ENCODE measurements around the gene ZNF3.
A peak's percentile ranks its signal among the peaks of the same experiment; 100 is the strongest.

Gene ZNF3

DNA sequence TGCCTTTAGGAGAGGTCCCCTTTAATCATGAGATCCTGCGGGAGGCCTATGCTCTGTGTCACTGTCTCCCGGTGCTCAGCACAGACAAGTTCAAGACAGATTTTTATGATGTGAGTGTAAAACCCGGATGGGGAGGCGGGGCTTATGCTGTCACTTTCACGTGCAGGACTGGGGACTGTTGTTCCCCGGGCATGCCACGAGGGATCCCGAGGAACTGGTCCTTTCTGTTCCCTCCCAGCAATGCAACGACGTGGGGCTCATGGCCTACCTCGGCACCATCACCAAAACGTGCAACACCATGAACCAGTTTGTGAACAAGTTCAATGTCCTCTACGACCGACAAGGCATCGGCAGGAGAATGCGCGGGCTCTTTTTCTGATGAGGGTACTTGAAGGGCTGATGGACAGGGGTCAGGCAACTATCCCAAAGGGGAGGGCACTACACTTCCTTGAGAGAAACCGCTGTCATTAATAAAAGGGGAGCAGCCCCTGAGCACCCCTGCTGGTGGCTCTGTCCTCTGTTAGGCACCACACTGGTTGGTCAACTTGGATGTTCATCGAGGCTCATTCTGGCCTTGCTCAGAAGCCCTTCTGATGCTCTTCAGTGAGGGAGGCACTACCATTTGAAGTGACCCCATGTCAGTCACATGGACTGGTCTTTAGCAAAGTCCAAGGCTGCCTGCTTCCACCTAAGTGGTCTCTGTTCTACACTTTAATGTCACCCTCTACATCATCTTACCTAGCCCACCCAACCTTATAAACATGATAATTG is 10.1 kb upstream of the ZNF3 start:
- H3K36me3 ChIP-seq (ENCODE audit: control insufficient read depth, insufficient read depth, low read length): peaks cover 50% of the 10 kb centered on the region
- H3K9ac ChIP-seq (ENCODE audit: low read length): no peak overlapping the region
- no peak overlapping the region for H3K4me3 ChIP-seq (ENCODE audit: low read length)
- no peak overlapping the region for H3K27ac ChIP-seq (ENCODE audit: low read depth, low read length)
- no peaks in the 10 kb centered on the region for H3K27me3 ChIP-seq (ENCODE audit: control insufficient read depth, insufficient read depth, low read length)
- H3K4me1 ChIP-seq (ENCODE audit: control insufficient read depth, insufficient read depth, low read length): peaks cover 11% of the 10 kb centered on the region

DNA sequence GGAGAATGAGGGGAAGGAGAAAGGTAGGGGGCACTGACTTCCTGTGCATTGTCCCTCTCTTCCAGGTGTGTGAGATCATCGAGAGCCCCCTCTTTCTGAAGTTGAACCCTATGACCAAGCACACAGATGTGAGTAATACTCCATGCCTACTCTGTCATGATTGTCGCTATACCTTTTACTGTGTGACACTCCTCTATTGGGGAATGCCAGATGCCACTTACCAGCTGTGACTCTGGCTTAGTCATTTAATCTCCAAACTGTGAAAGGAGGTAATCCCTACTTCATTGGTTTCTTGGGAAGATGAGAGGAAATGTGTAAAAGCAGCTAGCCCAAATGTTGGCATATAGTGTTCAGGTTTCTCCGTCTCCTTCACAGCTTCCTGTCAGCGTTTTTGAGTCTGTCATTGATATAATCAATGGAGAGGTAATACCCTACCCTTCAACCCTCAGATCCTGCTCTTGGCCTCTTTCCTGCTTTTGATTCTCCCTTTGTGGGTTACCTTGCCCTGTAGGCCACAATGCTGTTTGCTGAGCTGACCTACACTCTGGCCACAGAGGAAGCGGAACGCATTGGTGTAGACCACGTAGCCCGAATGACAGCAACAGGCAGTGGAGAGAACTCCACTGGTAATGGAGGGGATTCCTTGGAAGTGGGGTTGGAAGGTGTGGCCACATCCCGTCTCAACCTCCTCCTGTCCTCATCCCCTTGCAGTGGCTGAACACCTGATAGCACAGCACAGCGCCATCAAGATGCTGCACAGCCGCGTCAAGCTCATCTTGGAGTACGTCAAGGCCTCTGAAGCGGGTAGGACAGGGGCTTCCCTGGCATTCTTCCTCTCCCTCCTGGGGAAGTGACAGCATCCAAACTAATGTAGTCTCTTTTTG is 9.2 kb upstream of the ZNF3 start:
- Histone ChIP-seq H3K4me3 (ENCODE audit: low read length) (no peak overlapping the region), H3K27ac (ENCODE audit: low read depth, low read length) (no peak overlapping the region), H3K9ac (ENCODE audit: low read length) (no peak overlapping the region), H3K27me3 (ENCODE audit: control insufficient read depth, insufficient read depth, low read length) (no peaks in the 10 kb centered on the region), H3K36me3 (ENCODE audit: control insufficient read depth, insufficient read depth, low read length) (peaks cover 43% of the 10 kb centered on the region), H3K4me1 (ENCODE audit: control insufficient read depth, insufficient read depth, low read length) (peaks cover 11% of the 10 kb centered on the region)

DNA sequence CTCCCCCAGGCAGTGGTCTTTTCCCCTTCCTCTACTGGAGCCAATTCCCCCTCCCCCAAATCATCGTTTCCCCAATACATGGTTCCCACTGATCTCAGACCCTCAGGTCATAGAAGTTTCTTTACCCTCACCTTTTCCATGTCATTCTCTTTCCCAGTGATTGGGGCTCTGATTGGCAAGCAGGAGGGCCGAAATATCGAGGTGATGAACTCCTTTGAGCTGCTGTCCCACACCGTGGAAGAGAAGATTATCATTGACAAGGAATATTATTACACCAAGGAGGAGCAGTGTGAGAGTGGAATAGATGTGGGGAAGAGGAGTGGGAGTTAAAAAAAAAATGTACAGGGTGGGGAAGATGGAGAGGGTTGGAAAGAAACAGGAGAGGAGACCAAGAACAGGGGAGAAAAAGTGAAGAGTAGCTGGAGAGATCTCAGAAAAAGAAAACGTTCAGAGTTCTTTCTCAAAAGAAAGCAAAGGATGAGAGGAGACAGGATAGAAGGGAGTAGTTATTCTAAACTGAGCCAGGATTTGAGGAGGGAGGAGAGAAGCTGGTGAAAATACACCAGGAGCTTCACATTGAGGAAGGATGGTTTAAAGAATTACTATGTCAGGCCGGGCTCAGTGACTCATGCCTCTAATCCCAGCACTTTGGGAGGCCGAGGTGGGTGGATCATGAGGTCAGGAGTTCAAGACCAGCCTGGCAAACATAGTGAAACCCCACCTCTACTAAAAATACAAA is 8.1 kb upstream of the ZNF3 start:
- peaks cover 11% of the 10 kb centered on the region for H3K4me1 ChIP-seq (ENCODE audit: control insufficient read depth, insufficient read depth, low read length)
- peak overlapping the region; percentile 99 for H3K4me3 ChIP-seq (ENCODE audit: low read length)
- H3K27ac ChIP-seq (ENCODE audit: low read depth, low read length): peak overlapping the region; percentile 88
- H3K27me3 ChIP-seq (ENCODE audit: control insufficient read depth, insufficient read depth, low read length): no peaks in the 10 kb centered on the region
- H3K36me3 ChIP-seq (ENCODE audit: control insufficient read depth, insufficient read depth, low read length): peaks cover 36% of the 10 kb centered on the region
- H3K9ac ChIP-seq (ENCODE audit: low read length): peak overlapping the region; percentile 57

DNA sequence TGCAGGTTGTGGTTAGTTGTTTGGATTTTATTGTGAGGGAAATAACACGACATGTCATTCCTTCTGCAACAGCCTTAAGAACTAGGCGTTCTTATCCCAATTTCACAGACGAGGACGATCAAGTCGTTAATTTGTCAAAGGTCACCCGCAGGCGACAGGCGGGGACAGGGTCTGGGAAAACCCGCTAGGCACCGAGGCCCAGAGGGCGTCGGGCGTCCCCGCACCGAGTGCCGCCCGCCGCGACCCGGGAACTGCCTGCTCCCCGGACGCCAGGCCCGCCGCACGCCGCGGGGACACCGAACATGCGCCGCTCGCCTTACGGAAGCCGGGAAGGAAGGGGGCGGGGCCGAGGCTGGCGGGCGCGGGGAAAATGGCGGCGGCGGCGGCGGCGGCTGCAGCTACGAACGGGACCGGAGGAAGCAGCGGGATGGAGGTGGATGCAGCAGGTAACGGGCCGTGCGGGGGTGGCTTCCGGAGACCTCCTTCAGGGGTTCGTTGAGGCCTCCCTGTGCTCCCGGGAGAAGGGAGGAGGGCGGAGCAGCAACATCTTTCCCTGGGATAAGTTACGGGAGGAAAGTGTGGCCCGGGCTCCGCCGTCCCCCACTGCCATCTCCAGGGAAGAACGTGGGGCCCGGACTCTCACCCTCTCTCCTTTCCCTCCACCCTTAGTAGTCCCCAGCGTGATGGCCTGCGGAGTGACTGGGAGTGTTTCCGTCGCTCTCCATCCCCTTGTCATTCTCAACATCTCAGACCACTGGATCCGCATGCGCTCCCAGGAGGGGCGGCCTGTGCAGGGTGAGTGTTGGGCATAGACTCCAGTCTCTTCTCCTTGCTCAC is 7.3 kb upstream of the ZNF3 start, which contains the start of gene COPS6:
COPS6 (plus strand) TSS at position 349 of the 837 bp plus-strand sequence; CDS start at position 371, 22 bp downstream.
- peak within 1 kb of the TSS; percentile 88 for H3K27ac ChIP-seq (ENCODE audit: low read depth, low read length)
- peaks cover 11% of the 10 kb centered on the region for H3K4me1 ChIP-seq (ENCODE audit: control insufficient read depth, insufficient read depth, low read length)

DNA sequence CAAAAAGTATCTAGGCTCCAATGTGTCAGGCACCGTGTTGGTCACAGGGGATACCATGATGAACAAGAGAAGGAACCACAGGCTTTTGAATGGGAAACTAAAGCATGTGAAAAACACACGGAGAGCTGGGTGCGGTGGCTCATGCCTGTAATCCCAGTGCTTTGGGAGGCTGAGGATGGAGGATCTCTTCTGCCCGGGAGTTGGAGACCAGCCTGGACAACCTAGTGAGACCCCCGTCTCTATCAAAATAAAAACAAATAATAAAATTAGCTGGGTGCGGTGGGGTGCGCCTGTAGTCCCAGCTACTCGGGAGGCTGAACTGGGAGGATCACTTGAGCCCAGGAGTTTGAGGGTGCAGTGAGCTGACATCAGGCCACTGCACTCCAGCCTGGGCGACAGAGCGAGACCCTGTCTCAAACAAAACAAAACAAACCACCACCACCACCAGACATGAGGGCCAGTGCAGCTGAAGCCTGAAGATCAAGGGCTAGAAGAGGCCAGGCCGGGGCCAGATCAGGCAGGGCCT is 6.6 kb upstream of the ZNF3 start:
- Histone ChIP-seq H3K36me3 (ENCODE audit: control insufficient read depth, insufficient read depth, low read length) (peaks cover 24% of the 10 kb centered on the region), H3K27ac (ENCODE audit: low read depth, low read length) (peak overlapping the region; percentile 88), H3K27me3 (ENCODE audit: control insufficient read depth, insufficient read depth, low read length) (no peaks in the 10 kb centered on the region), H3K9ac (ENCODE audit: low read length) (peak overlapping the region; percentile 57), H3K4me3 (ENCODE audit: low read length) (peak overlapping the region; percentile 99), H3K4me1 (ENCODE audit: control insufficient read depth, insufficient read depth, low read length) (peaks cover 11% of the 10 kb centered on the region)

More for the DNA sequence above, 7.3 kb upstream of the ZNF3 start, which contains the start of gene COPS6:
- Histone ChIP-seq H3K36me3 (ENCODE audit: control insufficient read depth, insufficient read depth, low read length) (peaks cover 31% of the 10 kb centered on the region), H3K9ac (ENCODE audit: low read length) (peak within 1 kb of the TSS; percentile 57), H3K27me3 (ENCODE audit: control insufficient read depth, insufficient read depth, low read length) (no peaks in the 10 kb centered on the region), H3K4me3 (ENCODE audit: low read length) (peak within 1 kb of the TSS; percentile 99)

DNA sequence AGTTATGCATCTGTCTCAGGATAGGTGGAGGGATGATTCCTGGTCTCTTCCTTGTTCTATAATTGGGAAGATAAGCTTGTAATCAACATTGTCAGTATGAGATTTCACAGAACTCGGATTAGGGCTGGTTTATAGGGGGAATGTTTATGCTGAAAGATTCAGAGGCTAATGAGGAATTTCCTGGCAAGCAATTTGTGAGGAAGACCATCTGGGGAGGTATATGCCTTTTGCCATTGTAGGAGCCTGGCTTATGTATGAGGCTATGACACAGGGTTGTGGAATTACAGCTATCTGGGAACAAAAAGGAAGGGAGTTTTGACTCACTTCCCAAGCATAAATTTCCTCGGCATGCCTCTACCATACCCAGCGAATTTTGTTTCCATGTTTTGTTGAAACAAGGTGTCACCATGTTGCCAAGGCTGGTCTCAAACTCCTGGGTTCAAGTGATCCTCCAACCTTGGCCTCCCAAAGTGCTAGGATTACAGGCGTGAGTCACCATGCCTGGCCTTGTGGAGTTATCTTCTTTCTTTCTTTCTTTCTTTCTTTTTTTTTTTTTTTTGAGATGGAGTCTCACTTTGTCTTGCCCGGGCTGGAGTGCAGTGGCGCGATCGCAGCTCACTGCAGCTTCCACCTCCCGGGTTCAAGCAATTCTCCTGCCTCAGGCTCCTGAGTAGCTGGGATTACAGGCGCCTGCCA is 5.7 kb upstream of the ZNF3 start:
- Histone ChIP-seq H3K4me1 (ENCODE audit: control insufficient read depth, insufficient read depth, low read length) (peaks cover 11% of the 10 kb centered on the region), H3K9ac (ENCODE audit: low read length) (no peak overlapping the region), H3K4me3 (ENCODE audit: low read length) (no peak overlapping the region), H3K36me3 (ENCODE audit: control insufficient read depth, insufficient read depth, low read length) (peaks cover 15% of the 10 kb centered on the region), H3K27ac (ENCODE audit: low read depth, low read length) (peak overlapping the region; percentile 88), H3K27me3 (ENCODE audit: control insufficient read depth, insufficient read depth, low read length) (no peaks in the 10 kb centered on the region)

DNA sequence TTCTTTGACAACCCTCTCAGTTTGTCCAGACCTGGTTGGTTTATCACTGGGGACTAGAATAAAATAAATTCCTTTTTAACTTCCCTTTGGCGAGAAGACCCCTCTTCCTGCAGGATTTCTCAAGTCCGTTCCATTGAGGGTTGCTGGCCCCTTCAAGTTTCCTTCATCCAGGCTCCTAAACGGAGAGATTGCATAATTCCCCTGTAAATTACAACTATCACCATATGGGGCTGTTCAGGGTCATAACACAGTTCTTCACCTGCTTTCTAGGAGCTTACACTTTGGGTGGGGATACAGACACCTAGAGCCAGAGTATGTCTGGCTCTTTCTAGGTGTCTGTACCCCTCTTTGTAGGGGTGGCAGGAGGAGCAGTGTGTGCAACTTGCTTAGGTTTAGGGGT is 4.0 kb upstream of the ZNF3 start:
- Histone ChIP-seq H3K27me3 (ENCODE audit: control insufficient read depth, insufficient read depth, low read length) (no peaks in the 10 kb centered on the region), H3K27ac (ENCODE audit: low read depth, low read length) (no peak overlapping the region), H3K36me3 (ENCODE audit: control insufficient read depth, insufficient read depth, low read length) (peaks cover 3% of the 10 kb centered on the region), H3K9ac (ENCODE audit: low read length) (no peak overlapping the region), H3K4me1 (ENCODE audit: control insufficient read depth, insufficient read depth, low read length) (peaks cover 16% of the 10 kb centered on the region), H3K4me3 (ENCODE audit: low read length) (no peak overlapping the region)

DNA sequence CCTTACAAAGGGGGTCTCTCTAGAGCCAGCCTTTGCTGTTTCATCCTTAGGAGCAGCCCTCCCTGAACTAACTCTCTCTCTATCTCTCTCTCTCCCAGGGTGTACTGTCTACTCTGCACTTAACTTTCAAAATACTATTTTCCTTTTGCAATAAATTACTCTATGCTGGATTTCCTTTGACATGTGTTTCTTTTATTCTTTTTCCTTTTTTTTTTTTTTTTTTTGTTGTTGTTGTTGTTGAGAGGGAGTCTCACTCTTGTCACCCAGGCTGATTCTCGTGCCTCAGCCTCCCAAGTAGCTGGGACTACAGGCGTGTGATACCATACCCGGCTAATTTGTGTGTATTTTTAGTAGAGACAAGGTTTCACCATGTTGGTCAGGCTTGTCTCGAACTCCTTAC is 1.5 kb upstream of the ZNF3 start:
- H3K27me3 ChIP-seq (ENCODE audit: control insufficient read depth, insufficient read depth, low read length): no peaks in the 10 kb centered on the region
- peaks cover 11% of the 10 kb centered on the region for H3K4me1 ChIP-seq (ENCODE audit: control insufficient read depth, insufficient read depth, low read length)
- H3K36me3 ChIP-seq (ENCODE audit: control insufficient read depth, insufficient read depth, low read length): no peaks in the 10 kb centered on the region
- no peak overlapping the region for H3K9ac ChIP-seq (ENCODE audit: low read length)
- no peak overlapping the region for H3K27ac ChIP-seq (ENCODE audit: low read depth, low read length)
- no peak overlapping the region for H3K4me3 ChIP-seq (ENCODE audit: low read length)

DNA sequence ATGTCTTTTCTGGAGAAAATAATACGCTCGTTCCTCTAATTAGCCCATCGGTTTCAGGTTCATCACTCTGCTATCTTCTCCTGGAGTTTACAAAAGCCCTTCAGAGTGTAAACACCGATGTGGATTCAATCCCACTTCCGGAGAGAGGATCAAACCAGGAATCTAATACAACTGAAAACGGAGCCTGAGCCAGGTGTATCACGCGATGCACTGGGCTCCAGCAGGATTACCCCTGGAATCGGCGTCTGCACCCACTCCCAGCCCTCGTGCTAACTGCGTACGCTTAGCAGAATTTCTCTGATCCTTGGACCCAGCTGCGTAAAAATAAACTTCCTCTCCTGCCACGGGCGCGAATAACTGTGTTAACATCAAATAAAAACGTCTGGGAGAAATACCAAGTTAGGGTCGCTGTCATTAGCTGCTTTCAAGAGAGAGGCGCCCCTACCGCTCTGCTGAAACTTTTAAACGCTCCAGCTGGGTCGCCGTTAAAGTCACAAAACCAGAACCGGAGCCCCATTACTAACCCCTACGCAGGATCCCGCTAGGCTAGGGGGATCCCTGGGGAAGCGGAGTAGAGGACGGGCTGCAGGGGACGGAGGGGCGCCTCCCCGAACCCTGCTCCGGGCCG is 502 bp downstream of the ZNF3 start:
- peak overlapping the region; percentile 72 for H3K27ac ChIP-seq (ENCODE audit: low read depth, low read length)
- H3K4me3 ChIP-seq (ENCODE audit: low read length): peak overlapping the region; percentile 95
- peaks cover 8% of the 10 kb centered on the region for H3K4me1 ChIP-seq (ENCODE audit: control insufficient read depth, insufficient read depth, low read length)
- no peaks in the 10 kb centered on the region for H3K27me3 ChIP-seq (ENCODE audit: control insufficient read depth, insufficient read depth, low read length)
- peaks cover 10% of the 10 kb centered on the region for H3K36me3 ChIP-seq (ENCODE audit: control insufficient read depth, insufficient read depth, low read length)
- H3K9ac ChIP-seq (ENCODE audit: low read length): peak overlapping the region; percentile 94

DNA sequence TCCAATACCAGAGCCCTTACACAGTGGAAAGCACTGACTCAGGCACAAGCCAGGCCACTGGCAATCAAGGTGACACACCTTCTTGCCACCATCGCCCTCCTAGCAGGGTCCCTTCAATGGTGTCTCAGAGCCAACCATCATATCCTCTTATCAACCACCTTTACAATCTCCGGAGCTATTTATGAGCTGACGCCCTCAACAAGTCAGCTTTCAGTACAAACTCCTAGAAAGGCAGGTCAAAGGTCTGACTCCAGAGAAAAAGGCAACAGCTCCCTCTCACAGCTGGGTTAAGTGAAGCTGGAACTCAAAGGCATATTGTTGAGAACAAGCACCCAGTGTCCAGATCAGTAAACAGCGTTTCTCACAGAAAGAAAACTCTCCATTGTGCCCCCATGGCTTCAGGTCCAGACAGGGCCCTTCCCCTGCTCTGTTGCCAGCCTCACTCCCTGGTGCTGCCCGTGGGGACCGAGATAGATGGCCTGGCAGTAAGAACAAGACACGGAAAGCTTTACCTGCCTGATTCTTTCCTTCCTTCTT is 2.4 kb downstream of the ZNF3 start:
- H3K4me1 ChIP-seq (ENCODE audit: control insufficient read depth, insufficient read depth, low read length): peaks cover 8% of the 10 kb centered on the region
- H3K27ac ChIP-seq (ENCODE audit: low read depth, low read length): no peak overlapping the region
- H3K27me3 ChIP-seq (ENCODE audit: control insufficient read depth, insufficient read depth, low read length): no peaks in the 10 kb centered on the region
- H3K36me3 ChIP-seq (ENCODE audit: control insufficient read depth, insufficient read depth, low read length): peaks cover 24% of the 10 kb centered on the region
- H3K4me3 ChIP-seq (ENCODE audit: low read length): no peak overlapping the region
- no peak overlapping the region for H3K9ac ChIP-seq (ENCODE audit: low read length)

Data from rectal smooth muscle tissue (tissue), 1 donor.